GM18520 (cell line): ENCODE measurements around the gene VPS11.
"Not testable (repeated sequence)": the region's sequence is repeated elsewhere in the genome, so short reads cannot be mapped to it uniquely, and the experiment has no call there.

Experiments
- ATAC-seq: cut with Tn5 transposase; IDR thresholded peaks from one replicate; pipeline ENCODE4 v1.9.1; 2021; ENCODE audit not compliant: unreplicated experiment

The VPS11 gene

GRCh38 chr11:119101759-119102423, 34.3 kb downstream of the VPS11 start, which contains the start of gene DPAGT1:
Gene DPAGT1, minus strand, starts transcription at chr11:119101853. Its CDS starts 198 bp downstream, at chr11:119101655.
- ATAC-seq, result peak; percentile 77

DNA sequence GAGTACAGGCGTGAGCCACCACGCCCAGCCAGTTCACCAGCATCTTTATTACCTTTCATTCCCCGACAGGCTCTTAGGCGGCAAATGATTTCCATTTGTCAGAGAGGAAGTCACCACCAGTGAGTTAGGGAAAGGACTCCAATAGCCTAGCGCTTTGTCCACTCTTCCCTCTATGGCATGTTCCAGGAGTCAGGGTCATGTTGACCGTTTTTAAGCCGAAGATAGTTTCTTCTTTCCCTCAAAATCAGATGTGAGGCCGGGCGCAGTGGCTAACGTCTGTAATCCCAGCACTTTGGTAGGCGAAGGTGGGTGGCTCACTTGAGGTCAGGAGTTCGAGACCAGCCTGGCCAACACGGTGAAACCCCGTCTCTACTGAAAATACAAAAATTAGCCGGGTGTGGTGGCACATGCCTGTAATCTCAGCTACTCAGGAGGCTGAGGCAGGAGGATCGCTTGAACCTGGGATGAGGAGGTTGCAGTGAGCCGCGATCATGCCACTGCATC, 35.6 kb downstream of the VPS11 start:
- not testable (repeated sequence) for ATAC-seq

DNA sequence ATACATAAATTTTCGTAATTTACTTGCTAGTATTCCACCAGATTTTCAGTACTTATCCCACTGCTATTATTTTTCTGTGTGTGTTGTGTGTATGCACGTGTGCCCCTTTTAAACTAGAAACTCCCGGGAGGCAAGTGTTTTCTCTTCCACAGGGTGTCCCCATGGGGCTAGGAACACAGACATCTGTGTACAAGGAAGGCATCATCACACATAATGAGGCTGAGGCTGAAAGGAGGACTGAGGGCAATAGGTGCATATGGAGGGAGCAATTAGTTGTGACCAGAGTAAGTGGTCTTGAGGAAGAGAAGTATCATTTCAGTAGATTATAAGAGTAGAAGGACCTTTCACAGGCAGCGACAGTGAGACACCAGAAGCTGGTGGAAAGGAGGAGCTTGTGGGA, 36.2 kb downstream of the VPS11 start:
- ATAC-seq, result no peak

- ATAC-seq, result peak; percentile 60
These were observed 39.2 kb downstream of the VPS11 start, which contains the start of gene C2CD2L for GRCh38 chr11:119106564-119107537. Gene C2CD2L, plus strand, starts transcription at chr11:119107344. Its CDS starts 398 bp downstream, at chr11:119107742.

DNA sequence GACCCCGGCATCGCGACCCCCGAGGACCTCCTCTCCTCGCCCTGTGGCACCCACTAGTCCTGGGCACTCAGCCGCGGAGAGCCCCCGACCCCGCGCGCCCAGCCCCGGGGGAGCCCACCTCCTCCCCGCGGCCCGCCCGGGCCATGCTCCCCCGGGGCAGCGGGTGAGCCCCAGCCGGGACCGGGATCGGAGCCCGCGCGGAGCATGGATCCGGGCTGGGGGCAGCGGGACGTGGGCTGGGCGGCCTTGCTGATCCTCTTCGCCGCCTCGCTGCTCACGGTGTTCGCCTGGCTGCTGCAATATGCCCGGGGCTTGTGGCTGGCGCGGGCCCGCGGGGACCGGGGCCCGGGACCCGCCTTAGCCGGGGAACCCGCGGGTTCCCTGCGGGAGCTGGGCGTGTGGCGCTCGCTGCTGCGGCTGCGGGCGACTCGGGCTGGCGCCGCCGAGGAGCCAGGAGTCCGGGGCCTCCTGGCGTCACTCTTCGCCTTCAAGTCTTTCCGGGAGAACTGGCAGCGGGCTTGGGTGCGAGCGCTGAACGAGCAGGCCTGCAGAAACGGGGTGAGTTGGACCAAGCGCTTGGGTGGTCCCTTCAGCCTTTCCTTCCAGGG, 40.0 kb downstream of the VPS11 start:
- ATAC-seq, result peak; percentile 4

DNA sequence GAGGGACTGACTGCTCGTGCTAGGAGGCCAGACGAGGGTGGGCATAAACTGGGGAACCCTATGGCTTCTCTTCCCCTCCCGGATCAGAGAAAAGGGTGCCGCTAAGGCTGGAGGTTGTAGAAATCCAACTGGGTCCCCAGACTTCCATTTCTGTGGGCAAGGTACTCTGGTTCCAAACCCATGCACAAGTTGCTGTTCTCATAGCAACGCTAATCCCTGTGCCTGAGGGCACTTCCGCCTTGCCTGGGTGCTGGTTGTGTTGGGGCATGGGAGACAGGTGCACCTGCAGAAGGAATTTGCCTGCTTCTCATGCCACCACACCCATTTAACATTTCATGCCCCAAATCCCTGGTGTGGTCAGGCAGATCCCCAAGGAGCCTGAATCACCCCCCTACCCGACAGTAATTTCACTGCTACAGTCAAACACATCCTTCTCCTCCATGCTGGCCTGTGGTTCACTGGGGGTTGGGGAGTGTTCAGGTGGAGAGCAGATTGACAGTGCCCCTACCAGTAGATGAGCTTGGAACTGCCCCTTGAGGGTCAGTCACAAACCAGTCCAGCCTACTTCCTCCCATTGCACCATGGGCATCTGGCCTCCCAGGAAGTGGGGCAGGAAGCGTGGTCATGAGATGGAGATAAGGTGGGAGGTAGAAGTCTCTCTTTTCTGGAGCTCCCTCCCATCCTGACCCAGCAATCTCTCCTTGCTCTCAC, 40.7 kb downstream of the VPS11 start:
- no peak for ATAC-seq

DNA sequence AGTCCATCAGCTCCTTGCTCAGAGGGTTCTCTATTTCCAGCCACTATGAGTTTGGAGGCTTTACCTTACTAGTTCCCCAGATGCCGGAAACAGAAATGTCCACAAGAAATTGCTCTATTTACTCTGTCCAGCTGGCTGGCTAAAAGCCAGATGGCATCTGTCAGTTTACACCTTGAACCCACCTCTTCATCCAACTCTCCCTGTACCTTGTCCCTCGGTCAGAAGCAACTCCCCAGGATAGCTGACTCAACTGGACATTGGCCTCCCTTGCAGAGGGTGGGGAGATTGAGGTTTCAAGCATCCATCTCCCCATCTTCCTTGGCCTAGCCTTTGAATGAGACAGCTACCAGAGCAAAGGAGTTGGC, 41.2 kb downstream of the VPS11 start:
- no peak for ATAC-seq

DNA sequence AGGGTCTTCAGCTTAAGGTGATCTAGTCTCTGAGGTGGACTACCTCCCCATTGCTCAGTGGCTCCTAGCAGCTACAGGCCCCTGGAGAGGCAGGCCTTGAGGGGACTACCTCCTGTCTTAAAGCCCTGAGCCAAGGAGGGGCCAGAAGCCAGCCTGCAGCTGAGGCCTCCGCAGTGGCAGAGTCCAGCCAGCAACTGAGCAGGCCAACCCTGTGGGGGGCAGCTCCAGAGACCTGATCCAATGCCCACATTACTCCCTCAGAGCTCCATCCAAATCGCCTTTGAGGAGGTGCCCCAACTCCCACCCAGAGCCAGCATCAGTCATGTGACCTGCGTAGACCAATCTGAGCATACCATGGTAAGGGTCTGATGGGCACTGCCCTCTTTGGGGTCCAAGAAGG, 42.2 kb downstream of the VPS11 start:
- no peak for ATAC-seq

GRCh38 chr11:119110439-119110838, 42.8 kb downstream of the VPS11 start:
- ATAC-seq, result no peak

GRCh38 chr11:119111361-119111925, 43.8 kb downstream of the VPS11 start:
- ATAC-seq, result no peak

DNA sequence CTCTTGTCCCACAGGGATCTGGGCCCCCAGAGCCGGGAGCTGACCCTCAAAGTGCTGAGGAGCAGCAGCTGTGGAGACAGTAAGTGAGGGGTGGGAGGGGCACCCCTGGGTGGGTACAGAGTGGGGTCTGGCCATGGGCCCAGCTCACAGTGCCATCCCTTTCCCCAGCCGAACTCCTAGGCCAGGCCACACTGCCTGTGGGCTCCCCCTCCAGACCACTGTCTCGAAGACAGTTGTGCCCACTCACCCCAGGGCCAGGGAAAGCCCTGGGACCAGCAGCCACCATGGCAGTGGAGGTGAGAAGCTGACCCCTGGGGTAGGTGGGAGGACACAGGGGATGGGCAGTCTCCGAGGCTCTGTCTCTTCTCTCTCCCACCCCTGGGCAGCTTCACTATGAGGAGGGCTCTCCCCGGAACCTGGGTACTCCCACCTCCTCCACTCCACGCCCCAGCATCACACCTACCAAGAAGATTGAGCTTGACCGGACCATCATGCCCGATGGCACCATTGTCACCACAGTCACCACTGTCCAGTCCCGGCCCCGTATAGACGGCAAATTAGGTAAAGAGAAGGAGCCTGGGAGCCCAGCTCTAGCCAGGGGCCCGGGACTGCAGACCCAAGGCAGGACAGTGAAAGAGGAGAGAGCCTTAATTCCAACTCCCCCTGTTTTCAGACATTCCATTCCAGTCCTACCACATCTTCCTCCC, 44.8 kb downstream of the VPS11 start:
- ATAC-seq, result no peak

DNA sequence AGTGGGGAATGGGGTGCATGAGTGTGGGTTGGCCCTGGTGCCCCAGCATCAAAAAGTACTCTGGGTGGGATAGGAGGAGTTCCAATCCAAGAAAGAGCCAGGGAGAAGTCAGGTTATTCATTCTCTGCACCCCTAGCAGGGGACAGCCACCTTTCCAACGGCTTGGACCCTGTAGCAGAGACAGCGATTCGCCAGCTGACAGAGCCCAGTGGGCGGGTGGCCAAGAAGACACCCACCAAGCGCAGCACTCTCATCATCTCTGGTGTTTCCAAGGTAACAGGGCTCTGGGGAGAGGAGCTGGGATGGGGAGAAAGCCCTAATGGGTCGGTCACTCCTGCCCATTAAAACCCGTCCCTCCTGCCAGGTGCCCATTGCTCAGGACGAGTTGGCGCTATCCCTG, 46.1 kb downstream of the VPS11 start:
- no peak for ATAC-seq

DNA sequence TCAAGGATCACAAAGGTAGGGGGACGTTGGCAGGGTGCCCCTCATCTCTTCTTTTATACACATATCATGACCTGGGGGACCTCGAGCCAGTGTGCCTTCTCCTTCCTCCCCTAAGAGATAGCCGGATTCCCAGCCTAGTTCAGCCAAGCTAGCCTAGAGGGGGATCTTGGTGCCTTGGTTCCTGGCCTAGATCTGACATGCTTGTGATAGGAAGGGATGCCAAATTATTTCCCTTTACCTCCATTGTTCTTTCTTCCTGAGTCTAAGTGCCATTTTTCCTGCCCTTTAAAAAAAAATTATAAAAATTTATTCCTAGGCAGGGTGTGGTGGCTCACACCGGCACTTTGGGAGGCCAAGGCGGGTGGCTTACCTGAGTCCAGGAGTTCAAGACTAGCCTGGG, 46.7 kb downstream of the VPS11 start:
- no peak for ATAC-seq

GRCh38 chr11:119115484-119116234, 48.0 kb downstream of the VPS11 start:
- ATAC-seq, result no peak

- ATAC-seq, result no peak
These were observed 48.6 kb downstream of the VPS11 start for GRCh38 chr11:119116235-119116594.

DNA sequence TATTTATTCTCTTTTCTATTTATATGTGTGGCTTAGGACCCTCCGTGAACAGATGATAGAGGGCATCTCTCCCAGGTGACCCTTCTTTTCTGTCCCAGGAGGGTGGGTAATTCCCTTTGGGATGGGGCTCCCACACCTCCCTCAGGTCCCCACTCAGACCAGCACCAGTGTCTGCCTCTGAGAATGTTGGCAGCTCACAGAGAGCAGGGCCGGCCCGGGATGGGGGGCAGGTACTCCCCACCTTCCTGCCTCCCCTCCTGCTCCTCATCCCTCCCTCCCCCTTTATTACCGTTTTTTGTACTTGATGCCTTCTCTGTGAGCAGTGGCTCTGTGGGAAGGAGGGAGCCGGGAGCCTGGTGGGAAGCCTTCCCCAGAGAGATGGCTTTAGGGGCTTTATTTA, 49.0 kb downstream of the VPS11 start:
- ATAC-seq, result no peak

- no peak for ATAC-seq
These were observed 49.5 kb downstream of the VPS11 start for GRCh38 chr11:119117004-119117706.

GRCh38 chr11:119118227-119118626, 50.6 kb downstream of the VPS11 start:
- no peak for ATAC-seq

DNA sequence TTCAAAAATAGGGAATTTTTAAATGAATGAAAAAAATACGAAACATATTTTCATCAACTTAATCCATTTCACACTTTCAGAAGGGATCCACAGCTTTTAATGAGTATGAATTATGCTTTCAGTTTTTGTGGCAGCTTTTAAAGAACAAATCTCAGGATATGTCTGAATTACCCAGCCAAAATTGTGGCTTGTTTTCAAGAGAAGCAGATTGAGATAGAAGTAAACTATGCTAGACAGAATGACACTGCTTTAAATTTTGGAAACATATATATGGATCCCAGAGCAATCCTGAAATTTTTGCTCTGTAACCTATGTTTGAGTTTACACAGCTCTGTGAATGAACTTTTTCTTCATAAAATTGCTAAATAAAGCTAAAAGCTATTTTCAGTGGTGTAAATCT, 51.3 kb downstream of the VPS11 start:
- ATAC-seq, result no peak
